Esophagus squamous epithelium (tissue), 5 donors: ENCODE results near the gene SERPINA1. TPM values are rescaled to one million over a fixed set of nuclear protein-coding genes. Genes with fewer than 3 reads are reported as not detected.

Experiments
- DNase-seq: peaks from one replicate; lab custom pipeline; 2025; lab: John Stamatoyannopoulos, UW
- H3K27ac ChIP-seq, 4 donors: fragments of 200-600 bp; sonication (generic); one replicate each; pipeline ENCODE4 v1.5.1; 2016 to 2019; ENCODE audit warnings: mild to moderate bottlenecking in 1 of 4
- H3K27me3 ChIP-seq, 4 donors: fragments of 200-600 bp; sonication (generic); 1 replicate in 3 of 4; 2 replicates in 1 of 4; pipeline versions ENCODE4 v1.5.1 to v1.6.0; 2017 to 2021; ENCODE audit warnings: antibody characterized with exemption in 1 of 4
- H3K36me3 ChIP-seq, 3 donors: fragments of 200-600 bp; sonication (generic); one replicate each; pipeline ENCODE4 v1.5.1; 2016 to 2019
- H3K4me1 ChIP-seq, 3 donors: fragments of 200-600 bp; sonication (generic); one replicate each; pipeline ENCODE4 v1.5.1; 2017 to 2019
- H3K4me3 ChIP-seq, 4 donors: fragments of 200-600 bp; sonication (generic); 1 replicate in 3 of 4; 2 replicates in 1 of 4; pipeline ENCODE4 v1.5.1; 2016 to 2019; ENCODE audit warnings: mild to moderate bottlenecking in 2 of 4, moderate library complexity in 1 of 4
- H3K9me3 ChIP-seq, 3 donors: fragments of 200-600 bp; sonication (generic); one replicate each; pipeline ENCODE4 v1.5.1; 2016 to 2019
- CTCF ChIP-seq, 6 experiments: fragments of 450-650 bp in 4 of 6; fragments of 200-600 bp in 2 of 6; sonication (generic) in 2 of 6; IDR thresholded peaks; one replicate each; pipeline ENCODE4 v1.5.1; 2016 to 2019; ENCODE audit warnings: antibody characterized with exemption in 6 of 6, mild to moderate bottlenecking in 4 of 6, moderate library complexity in 4 of 6
- POLR2A ChIP-seq, 4 donors: fragments of 450-650 bp; IDR thresholded peaks; one replicate each; pipeline ENCODE4 v1.6.1; 2017; ENCODE audit warnings: antibody characterized with exemption in 4 of 4, mild to moderate bottlenecking in 4 of 4, moderate library complexity in 3 of 4
- WGBS, 2 donors: methylation state at CpG; one replicate each; pipeline ENCODE4 v1.1.5; 2018; 5-methylcytosine and 5-hydroxymethylcytosine counted together
- intact Hi-C: fragments of 100-400 bp; cut with DNase I; formaldehyde crosslinking; loops from one replicate; pipeline ENCODE4 v1.15.0; 2022
- total RNA-seq, 4 donors: library from RNA; depleted of rRNA; stranded (reverse); fragments of >200 nt; gene quantifications; one replicate each; pipeline ENCODE4 v1.1.0, GENCODE V29; 2016
- donor health status: DM: yes; HTN: yes; CAD: no.

Gene SERPINA1
- total RNA-seq, 4 donors from 2014 or later: 1.7 to 16.4 (median 5.8) TPM

- DNase-seq: no peak
- no peaks in the 10 kb centered on the region for H3K36me3 ChIP-seq
- WGBS, 2 donors: 50 to 77% methylated on average over 2 to 4 of the region's 5 CpGs
Observed at GRCh38 chr14:94364964-94365363, 23.4 kb downstream of the SERPINA1 start.

GRCh38 chr14:94364037-94364436 lies 24.4 kb downstream of the SERPINA1 start:
- no peak overlapping the region for H3K27ac ChIP-seq
- no peak overlapping the region for H3K4me3 ChIP-seq
- H3K36me3 ChIP-seq: no peaks in the 10 kb centered on the region
- no peaks in the 10 kb centered on the region for H3K4me1 ChIP-seq
- intact Hi-C loops: no loop called here
- H3K27me3 ChIP-seq: peaks cover 0 to under 1% (median 0%) of the 10 kb centered on the region in 4 donors
- TF ChIP-seq CTCF (IDR thresholded peaks at IDR 0.05) (no peak), POLR2A (IDR thresholded peaks at IDR 0.05) (no peak)
- no peaks in the 10 kb centered on the region for H3K9me3 ChIP-seq
- DNase-seq: no peak
- 79 to 92% methylated on average over 2 of the region's 3 CpGs for WGBS, 2 donors

More at GRCh38 chr14:94364964-94365363, 23.4 kb downstream of the SERPINA1 start:
- Histone ChIP-seq H3K27ac (no peak overlapping the region), H3K4me1 (no peaks in the 10 kb centered on the region), H3K4me3 (no peak overlapping the region), H3K27me3 (peaks cover 0 to 2% (median 0%) of the 10 kb centered on the region in 4 donors), H3K9me3 (no peaks in the 10 kb centered on the region)
- TF ChIP-seq CTCF (IDR thresholded peaks at IDR 0.05) (no peak), POLR2A (IDR thresholded peaks at IDR 0.05) (no peak)
- intact Hi-C loops: no loop called here

- DNase-seq: no peak
- H3K4me3 ChIP-seq: no peak overlapping the region
- no peak overlapping the region for H3K27ac ChIP-seq
- WGBS, 2 donors: 74% methylated on average over 6 of the region's 12 CpGs; no CpG with 5 or more reads in 1 of the 2 donors
- H3K27me3 ChIP-seq: no peaks in the 10 kb centered on the region
- no peaks in the 10 kb centered on the region for H3K4me1 ChIP-seq
- no peaks in the 10 kb centered on the region for H3K36me3 ChIP-seq
- H3K9me3 ChIP-seq: no peaks in the 10 kb centered on the region
- intact Hi-C loops: no loop called here
- TF ChIP-seq CTCF (IDR thresholded peaks at IDR 0.05) (no peak), POLR2A (IDR thresholded peaks at IDR 0.05) (no peak)
Observed at GRCh38 chr14:94363151-94363624, 25.2 kb downstream of the SERPINA1 start.

GRCh38 chr14:94362614-94363133 lies 25.7 kb downstream of the SERPINA1 start:
- no peak for DNase-seq
- no peaks in the 10 kb centered on the region for H3K4me1 ChIP-seq
- no peak overlapping the region for H3K4me3 ChIP-seq
- intact Hi-C loops: no loop called here
- WGBS, 2 donors: 86 to 97% methylated on average over 4 to 5 of the region's 8 CpGs
- H3K27me3 ChIP-seq: no peaks in the 10 kb centered on the region
- H3K27ac ChIP-seq: no peak overlapping the region
- H3K36me3 ChIP-seq: no peaks in the 10 kb centered on the region
- TF ChIP-seq POLR2A (IDR thresholded peaks at IDR 0.05): no peak
- no peak for TF ChIP-seq CTCF (IDR thresholded peaks at IDR 0.05)
- no peaks in the 10 kb centered on the region for H3K9me3 ChIP-seq

GRCh38 chr14:94361682-94362081 lies 26.7 kb downstream of the SERPINA1 start:
- intact Hi-C loops: no loop called here
- TF ChIP-seq CTCF (IDR thresholded peaks at IDR 0.05) (no peak), POLR2A (IDR thresholded peaks at IDR 0.05) (no peak)
- peaks cover 0 to 3% (median 0%) of the 10 kb centered on the region in 4 donors for H3K27me3 ChIP-seq
- no peaks in the 10 kb centered on the region for H3K9me3 ChIP-seq
- no peaks in the 10 kb centered on the region for H3K4me1 ChIP-seq
- H3K27ac ChIP-seq: no peak overlapping the region
- no peak overlapping the region for H3K4me3 ChIP-seq
- no peak for DNase-seq
- H3K36me3 ChIP-seq: no peaks in the 10 kb centered on the region
- WGBS, 2 donors: 60% methylated on average over 1 of the region's 7 CpGs; no CpG with 5 or more reads in 1 of the 2 donors
